ENCODE results near the gene GYPB.
"Not testable (repeated sequence)": the region's sequence is repeated elsewhere in the genome, so short reads cannot be mapped to it uniquely, and the experiment has no call there.

The GYPB gene

DNA sequence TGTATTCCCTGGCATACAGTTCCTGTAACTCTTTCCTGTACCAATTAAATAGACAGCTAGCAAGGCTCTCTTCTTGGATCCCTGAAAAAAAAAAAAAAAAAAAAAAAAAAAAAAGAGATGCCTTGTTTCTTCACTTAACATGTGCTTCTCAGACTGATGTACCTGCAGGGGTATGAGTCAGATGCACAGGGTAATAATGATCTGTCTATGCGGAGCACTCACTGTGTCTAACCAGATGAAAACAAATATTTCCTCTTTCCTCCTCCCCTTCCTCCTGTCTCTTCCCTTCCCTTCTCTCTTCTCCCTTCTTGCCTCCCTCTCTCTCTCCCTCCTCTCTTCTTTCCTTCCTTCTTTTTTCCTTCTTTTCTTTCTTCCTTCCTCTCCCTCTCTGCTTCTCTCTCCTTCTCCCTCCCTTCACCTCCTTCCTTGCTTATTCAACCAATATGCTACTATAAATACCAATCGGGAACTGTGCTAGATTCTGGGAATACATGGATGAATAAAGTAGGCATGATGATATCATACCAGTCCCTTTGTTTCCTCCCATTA, 3.0 kb downstream of the GYPB start:
- DNase-seq (ENCODE audit: low read depth in 4 of 4, low spot score in 1 of 4) = not testable (repeated sequence)

GRCh38 chr4:144014808-144015207, 4.4 kb downstream of the GYPB start:
- DNase-seq (ENCODE audit: low read depth in 4 of 4, low spot score in 1 of 4) = no peak

DNA sequence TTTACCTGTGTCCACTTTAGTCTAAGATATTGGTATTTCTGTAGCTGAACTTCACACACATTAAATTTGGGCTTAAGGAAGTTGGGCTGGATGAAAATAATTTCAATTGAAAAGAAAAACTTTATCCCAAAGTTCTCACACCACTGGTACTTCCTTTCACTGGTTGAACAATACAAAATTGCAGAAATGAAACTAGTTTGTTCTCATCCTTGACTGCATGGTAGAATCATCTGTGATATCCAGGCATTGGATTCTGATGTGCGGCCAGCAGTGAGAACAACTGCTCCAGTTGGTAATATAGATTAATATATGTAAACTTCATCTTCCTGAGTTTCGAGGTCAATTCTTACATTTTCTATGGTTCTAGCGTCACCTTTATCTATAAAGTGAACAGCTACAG, 10.6 kb downstream of the GYPB start:
- not testable (repeated sequence) for DNase-seq (ENCODE audit: low read depth in 4 of 4, low spot score in 1 of 4)

- DNase-seq (ENCODE audit: low read depth in 4 of 4, low spot score in 1 of 4) = not testable (repeated sequence)
These were observed 11.2 kb downstream of the GYPB start for GRCh38 chr4:144007960-144008359.

- not testable (repeated sequence) for DNase-seq (ENCODE audit: low read depth in 4 of 4, low spot score in 1 of 4)
These were observed 12.9 kb downstream of the GYPB start for GRCh38 chr4:144006200-144006803.

DNA sequence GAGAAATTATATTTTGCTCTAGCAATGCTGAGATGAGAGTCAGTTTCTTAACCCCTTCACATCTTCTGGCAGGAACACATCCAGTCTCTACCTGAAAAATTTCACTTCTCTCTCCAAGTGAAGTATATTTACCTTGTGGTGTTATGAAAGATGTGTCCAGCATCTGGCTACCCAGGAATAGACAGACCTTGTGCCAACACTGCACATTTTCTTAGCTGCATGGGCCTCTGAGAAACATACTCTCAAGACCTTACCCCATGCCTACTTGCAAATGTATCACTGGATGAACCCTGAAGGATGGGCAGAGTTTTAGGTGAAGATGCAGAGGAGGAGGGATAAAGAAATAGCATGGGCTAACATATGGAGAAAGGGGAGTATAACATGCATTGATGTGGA, 13.6 kb downstream of the GYPB start:
- DNase-seq (ENCODE audit: low read depth in 4 of 4, low spot score in 1 of 4) = not testable (repeated sequence)

DNA sequence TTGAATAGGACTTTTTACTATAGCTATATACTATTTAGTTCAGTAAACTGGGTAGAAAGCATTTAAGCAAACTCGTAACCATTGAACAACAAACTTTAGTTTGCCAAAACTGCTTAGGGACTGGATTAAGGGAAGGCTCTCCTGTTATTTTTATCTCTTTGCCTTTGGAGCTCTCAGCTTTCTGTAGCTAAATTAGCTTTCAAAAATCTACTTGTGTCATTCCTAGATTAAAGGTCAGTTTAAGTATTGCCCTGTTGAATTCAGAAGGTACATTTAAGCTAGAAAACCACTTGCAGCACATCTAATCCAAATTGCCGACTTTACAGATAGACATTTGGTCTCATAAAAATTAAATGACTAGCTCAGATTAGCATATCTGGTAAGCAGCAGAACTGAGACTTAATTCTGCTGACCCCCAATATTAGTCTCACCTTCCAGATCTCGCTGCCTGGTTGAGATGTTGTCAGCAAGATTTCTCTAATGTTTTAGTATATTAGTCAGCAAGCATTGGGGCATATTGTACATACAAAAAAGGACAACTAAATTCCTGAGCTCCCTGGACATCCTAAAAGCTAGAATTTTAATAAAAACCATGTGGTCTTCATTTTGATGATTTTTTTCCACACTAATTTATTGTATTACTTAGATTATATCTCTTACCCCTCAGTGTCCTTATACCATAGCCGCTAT, 14.2 kb downstream of the GYPB start:
- DNase-seq (ENCODE audit: low read depth in 4 of 4, low spot score in 1 of 4) = not testable (repeated sequence)

DNA sequence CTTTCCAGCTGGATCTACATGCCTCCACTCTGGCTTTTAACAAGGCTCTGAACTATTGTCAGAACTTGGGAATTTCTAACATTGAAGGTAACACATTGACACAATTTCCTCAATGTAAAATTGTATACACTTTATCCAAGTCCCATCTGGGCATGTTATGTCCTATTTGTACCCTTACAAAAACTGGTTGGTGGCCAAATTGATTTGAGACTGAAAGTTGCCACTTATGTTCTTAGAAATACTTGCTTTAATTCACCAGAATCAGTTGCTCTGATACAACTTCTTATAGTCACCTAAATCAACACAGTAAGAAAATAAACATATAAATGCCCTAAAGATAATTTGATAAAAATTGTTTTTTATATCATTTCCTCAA, 15.3 kb downstream of the GYPB start:
- not testable (repeated sequence) for DNase-seq (ENCODE audit: low read depth in 4 of 4, low spot score in 1 of 4)

DNA sequence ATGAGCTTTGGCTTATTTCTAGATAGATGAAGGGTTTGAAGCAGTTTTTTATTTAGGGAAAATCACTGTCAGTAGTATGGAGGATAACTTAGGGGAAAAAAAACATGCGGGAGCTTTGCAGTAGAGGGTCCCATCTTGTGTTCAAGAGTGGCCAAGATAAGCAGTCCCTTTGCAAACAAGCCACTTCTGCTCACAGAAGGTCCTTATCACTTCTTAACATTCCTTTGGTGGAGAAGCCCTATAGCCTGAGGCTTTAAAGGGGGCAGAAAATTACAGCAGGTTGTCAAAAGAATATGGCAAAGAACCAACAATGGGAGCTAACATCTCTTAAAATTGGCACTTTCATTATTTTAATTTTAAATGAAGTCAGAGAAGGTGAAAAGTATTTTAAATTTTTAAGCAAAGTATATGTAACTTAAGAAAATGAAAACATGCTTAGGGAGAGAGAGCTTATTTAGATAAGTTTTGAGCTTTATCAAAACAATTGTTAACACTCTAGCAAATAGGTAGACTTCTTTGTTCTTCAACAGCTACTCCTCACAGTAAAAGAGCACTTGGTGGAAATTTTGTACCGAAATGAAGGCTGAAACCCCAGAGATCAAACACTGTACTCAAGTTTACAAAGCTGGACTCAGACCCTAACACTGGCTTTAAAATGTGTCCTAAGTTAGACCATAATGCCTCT, 15.8 kb downstream of the GYPB start:
- not testable (repeated sequence) for DNase-seq (ENCODE audit: low read depth in 4 of 4, low spot score in 1 of 4)

DNA sequence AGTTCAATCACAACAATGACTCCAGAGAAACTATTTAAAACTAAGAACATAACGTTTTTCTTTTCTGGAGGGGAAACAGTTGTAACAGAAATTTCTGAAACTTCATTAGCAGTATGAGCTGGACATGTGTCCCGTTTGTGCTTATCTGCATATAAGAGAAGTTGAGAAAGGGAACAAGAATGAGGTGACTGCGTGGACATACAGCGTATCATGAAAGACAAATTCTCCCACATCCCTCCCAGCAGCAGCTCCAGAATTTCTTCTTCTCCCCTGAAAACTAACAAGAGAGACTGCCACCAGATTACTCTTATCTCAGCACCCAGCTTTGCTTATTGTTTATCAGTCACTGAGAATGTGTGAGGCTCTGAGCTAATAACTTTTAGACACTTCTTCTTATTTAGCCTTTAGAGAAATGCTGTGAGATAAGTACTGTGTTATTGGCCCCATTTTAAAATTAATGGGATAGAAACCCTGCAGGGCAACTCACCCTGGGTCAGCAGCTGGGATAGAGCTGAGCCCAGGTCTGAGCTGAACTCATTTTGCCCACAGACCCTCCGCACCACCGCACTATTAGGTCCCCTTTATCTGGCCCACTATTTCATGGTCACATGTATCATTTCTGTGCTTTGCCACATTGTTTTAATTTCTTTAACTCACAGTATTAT, 18.7 kb downstream of the GYPB start:
- DNase-seq (ENCODE audit: low read depth in 4 of 4, low spot score in 1 of 4) = not testable (repeated sequence)

GRCh38 chr4:143996193-143996592, 23.0 kb downstream of the GYPB start:
- DNase-seq (ENCODE audit: low read depth in 4 of 4, low spot score in 1 of 4) = not testable (repeated sequence)

GRCh38 chr4:143991761-143992160, 27.4 kb downstream of the GYPB start:
- not testable (repeated sequence) for DNase-seq (ENCODE audit: low read depth in 4 of 4, low spot score in 1 of 4)

GRCh38 chr4:143990717-143991116, 28.5 kb downstream of the GYPB start:
- peak in 1 of 4 experiments; percentile 1 for DNase-seq (ENCODE audit: low read depth in 4 of 4, low spot score in 1 of 4)

GRCh38 chr4:143986180-143986579, 33.0 kb downstream of the GYPB start:
- no peak for DNase-seq (ENCODE audit: low read depth in 4 of 4, low spot score in 1 of 4)

DNA sequence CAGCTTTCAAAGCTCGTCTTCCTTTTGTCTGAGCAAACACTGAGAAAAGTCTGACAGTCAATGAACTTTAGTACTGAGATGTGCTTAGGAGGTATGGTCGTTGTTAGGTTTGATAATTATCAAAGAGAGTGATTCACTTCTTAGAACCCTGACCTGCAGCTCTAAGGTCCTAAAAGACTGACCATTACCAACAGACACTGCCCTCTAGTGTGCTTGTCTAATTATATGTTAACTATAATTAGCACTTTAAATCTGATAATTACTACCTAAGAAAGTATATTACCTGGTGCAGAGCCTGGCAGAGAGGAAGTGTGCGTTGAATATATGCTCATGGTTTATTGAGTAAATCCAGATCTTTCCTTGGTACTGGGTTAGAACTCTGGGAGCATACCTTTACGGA, 38.4 kb downstream of the GYPB start:
- not testable (repeated sequence) for DNase-seq (ENCODE audit: low read depth in 4 of 4, low spot score in 1 of 4)

DNA sequence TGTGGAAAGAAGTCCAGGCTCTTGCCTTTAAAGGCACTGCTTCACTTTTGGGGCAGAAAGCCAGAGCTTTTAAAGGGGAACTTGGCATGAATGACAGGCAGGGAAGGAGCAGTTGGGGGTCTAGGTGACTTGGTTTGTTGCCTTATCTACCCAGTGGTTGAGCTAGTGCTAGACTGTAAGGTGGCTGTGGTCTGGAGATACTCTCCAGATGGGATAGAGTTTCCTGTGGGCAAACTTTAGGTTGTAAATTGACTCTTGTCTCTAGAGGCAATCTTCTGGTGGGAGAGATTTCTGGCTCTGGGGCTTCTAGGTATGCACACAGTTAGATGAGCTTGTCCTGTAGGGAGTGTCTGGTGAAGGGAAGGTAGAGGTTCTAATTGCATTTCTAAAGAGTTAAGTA, 43.7 kb downstream of the GYPB start:
- not testable (repeated sequence) for DNase-seq (ENCODE audit: low read depth in 4 of 4, low spot score in 1 of 4)

DNA sequence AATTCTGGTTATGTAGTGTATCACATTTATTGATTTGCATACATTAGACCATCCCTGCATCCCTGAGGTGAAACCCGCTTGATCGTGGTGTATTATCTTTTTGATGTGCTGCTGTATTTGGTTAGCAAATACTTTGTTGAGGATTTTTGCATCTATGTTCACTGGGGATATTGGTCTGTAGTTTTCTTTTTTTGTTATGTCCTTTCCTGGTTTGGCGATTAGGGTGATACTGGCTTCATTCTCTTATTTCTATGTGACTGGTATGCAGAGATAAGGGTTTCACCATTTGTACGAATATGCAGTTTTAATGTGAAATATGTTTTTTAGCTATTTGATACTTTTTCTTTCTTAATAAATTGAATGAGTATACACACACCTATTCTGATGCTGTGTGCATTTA, 45.2 kb downstream of the GYPB start:
- DNase-seq (ENCODE audit: low read depth in 4 of 4, low spot score in 1 of 4) = not testable (repeated sequence)

DNA sequence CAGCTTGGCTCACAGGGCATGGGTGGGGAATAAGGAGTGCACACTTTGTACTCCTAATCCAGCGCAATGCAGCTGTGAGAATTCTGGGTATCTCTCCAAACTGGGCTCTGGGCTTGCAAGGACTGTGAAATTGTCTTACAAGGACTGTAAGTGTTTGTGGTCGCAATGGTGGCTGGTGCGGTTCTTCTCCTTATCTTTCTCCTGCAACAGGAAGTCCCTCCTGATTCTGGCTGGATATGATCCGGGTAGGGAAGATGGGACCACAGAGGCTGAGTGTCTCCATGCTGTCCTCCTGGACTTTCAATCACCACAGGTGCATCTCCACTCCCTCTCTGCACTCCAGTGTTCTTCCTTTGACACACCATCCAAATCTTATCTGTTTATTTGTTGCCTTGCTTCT, 58.1 kb downstream of the GYPB start:
- DNase-seq (ENCODE audit: low read depth in 4 of 4, low spot score in 1 of 4) = no peak

- not testable (repeated sequence) for DNase-seq (ENCODE audit: low read depth in 4 of 4, low spot score in 1 of 4)
These were observed 63.9 kb downstream of the GYPB start for GRCh38 chr4:143955306-143955705.

- not testable (repeated sequence) for DNase-seq (ENCODE audit: low read depth in 4 of 4, low spot score in 1 of 4)
These were observed 67.7 kb downstream of the GYPB start for GRCh38 chr4:143951458-143951972.

DNA sequence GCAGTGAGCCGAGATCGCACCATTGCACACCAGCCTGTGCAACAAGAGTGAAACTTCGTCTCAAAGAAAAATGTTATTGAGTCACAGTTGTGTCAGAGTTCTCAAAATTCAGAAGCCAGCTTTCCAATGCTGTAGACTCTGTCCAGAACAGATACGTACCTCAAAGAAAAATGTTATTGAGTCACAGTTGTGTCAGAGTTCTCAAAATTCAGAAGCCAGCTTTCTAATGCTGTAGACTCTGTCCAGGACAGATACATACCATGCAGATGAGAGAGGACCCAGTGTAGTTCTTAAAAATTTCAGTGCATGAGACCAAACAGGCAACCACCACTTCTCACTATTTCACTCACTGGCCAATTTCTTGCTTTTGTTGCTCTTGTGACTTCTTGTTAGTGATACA, 68.2 kb downstream of the GYPB start:
- DNase-seq (ENCODE audit: low read depth in 4 of 4, low spot score in 1 of 4) = not testable (repeated sequence)

Measured in stimulated activated CD4-positive, alpha-beta T cell treated with anti-CD3 and anti-CD28 coated beads, Interleukin-1b, Interleukin-23, amount 100 ng/mL, for 24 hours (primary cell).